GM18505 (cell line): ENCODE results near the gene INHBA.

Source experiments
- ATAC-seq: cut with Tn5 transposase; IDR thresholded peaks from one replicate; pipeline ENCODE4 v1.9.1; 2021; ENCODE audit not compliant: unreplicated experiment
- POLR2A ChIP-seq: IDR thresholded peaks from 4 replicates; pipeline ENCODE4 v1.6.1; 2011; ENCODE audit warnings: borderline replicate concordance; ENCODE audit not compliant: insufficient read depth, insufficient read length; ENCODE audit errors: extremely low read depth

INHBA gene

GRCh38 chr7:41643616-41644015 is 59.3 kb downstream of the INHBA start:
- no peak for ATAC-seq
- TF ChIP-seq POLR2A: no peak

GRCh38 chr7:41641665-41642014 is 61.2 kb downstream of the INHBA start:
- TF ChIP-seq POLR2A: no peak
- no peak for ATAC-seq

- TF ChIP-seq POLR2A: no peak
- ATAC-seq: no peak
Measured at GRCh38 chr7:41641011-41641664, 61.8 kb downstream of the INHBA start.

- no peak for TF ChIP-seq POLR2A
- ATAC-seq: no peak
Measured at GRCh38 chr7:41640487-41640886, 62.4 kb downstream of the INHBA start.

GRCh38 chr7:41637049-41637448 is 65.8 kb downstream of the INHBA start:
- no peak for TF ChIP-seq POLR2A
- no peak for ATAC-seq
